ENCODE measurements around the gene IMPA2.
"Not testable (repeated sequence)": the region's sequence is repeated elsewhere in the genome, so short reads cannot be mapped to it uniquely, and the experiment has no call there.

DNA sequence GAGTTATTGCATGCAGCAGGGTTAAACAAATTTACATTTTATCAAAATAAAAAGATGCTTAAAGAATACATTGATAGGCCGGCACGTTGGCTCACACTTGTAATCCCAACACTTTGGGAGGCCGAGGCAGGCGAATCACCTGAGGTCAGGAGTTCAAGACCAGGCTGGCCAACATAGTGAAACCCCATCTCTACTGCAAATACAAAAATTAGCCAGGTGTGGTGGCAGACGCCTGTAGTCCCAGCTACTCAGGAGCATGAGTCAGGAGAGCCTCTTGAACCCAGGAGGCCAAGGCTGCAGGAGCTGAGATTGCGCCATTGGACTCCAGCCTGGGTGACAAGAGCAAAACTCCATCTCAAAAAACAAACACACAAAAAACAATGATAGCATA is 58.2 kb downstream of the IMPA2 start:
- TF ChIP-seq, protein P1, sequence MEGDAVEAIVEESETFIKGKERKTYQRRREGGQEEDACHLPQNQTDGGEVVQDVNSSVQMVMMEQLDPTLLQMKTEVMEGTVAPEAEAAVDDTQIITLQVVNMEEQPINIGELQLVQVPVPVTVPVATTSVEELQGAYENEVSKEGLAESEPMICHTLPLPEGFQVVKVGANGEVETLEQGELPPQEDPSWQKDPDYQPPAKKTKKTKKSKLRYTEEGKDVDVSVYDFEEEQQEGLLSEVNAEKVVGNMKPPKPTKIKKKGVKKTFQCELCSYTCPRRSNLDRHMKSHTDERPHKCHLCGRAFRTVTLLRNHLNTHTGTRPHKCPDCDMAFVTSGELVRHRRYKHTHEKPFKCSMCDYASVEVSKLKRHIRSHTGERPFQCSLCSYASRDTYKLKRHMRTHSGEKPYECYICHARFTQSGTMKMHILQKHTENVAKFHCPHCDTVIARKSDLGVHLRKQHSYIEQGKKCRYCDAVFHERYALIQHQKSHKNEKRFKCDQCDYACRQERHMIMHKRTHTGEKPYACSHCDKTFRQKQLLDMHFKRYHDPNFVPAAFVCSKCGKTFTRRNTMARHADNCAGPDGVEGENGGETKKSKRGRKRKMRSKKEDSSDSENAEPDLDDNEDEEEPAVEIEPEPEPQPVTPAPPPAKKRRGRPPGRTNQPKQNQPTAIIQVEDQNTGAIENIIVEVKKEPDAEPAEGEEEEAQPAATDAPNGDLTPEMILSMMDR (IDR thresholded peaks at IDR 0.05), result not testable (repeated sequence)
- not testable (repeated sequence) for TF ChIP-seq POLR2AphosphoS5, POLR2A, EP300 (IDR thresholded peaks at IDR 0.05)
